ENCODE measurements around the gene TMEM145. TPM values are rescaled to one million over a fixed set of nuclear protein-coding genes. Genes with fewer than 3 reads are reported as not detected.

Gene TMEM145
- total RNA-seq, 4 donors from 2014 or later, result not detected

DNA sequence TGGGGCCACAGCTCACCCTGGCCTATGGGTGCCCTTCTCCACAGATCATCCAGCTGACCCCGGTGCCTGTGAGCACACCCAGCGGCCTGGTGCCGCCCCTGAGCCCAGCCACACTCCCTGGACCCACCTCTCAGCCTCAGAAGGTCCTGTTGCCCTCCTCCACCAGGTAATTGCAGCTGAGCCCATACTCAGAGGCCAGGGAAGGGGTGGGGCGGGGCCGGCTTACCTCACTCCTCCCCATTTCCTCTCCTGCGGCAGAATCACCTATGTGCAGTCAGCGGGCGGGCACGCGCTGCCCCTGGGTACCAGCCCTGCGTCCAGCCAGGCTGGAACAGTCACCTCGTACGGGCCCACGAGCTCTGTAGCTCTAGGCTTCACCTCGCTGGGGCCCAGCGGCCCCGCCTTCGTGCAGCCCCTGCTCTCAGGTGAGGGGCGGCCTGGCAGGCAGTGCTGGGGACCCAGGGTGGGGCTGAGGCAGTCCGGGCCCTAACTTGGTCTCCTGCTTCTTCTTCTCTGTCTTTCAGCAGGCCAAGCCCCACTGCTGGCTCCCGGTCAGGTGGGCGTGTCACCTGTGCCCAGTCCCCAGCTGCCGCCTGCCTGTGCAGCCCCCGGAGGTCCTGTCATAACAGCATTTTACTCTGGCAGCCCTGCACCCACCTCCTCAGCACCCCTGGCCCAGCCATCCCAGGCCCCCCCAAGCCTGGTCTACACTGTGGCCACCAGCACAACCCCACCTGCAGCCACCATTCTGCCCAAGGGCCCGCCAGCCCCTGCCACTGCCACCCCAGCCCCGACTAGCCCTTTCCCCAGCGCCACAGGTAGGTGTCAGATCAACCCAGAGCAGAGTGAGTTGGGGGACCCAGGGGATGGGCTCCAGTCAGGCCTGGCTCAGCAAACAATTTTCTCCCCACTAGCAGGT is 20.8 kb upstream of the TMEM145 start:
- TF ChIP-seq, protein P1, sequence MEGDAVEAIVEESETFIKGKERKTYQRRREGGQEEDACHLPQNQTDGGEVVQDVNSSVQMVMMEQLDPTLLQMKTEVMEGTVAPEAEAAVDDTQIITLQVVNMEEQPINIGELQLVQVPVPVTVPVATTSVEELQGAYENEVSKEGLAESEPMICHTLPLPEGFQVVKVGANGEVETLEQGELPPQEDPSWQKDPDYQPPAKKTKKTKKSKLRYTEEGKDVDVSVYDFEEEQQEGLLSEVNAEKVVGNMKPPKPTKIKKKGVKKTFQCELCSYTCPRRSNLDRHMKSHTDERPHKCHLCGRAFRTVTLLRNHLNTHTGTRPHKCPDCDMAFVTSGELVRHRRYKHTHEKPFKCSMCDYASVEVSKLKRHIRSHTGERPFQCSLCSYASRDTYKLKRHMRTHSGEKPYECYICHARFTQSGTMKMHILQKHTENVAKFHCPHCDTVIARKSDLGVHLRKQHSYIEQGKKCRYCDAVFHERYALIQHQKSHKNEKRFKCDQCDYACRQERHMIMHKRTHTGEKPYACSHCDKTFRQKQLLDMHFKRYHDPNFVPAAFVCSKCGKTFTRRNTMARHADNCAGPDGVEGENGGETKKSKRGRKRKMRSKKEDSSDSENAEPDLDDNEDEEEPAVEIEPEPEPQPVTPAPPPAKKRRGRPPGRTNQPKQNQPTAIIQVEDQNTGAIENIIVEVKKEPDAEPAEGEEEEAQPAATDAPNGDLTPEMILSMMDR (IDR thresholded peaks at IDR 0.05; ENCODE audit: low read depth), result no peak

DNA sequence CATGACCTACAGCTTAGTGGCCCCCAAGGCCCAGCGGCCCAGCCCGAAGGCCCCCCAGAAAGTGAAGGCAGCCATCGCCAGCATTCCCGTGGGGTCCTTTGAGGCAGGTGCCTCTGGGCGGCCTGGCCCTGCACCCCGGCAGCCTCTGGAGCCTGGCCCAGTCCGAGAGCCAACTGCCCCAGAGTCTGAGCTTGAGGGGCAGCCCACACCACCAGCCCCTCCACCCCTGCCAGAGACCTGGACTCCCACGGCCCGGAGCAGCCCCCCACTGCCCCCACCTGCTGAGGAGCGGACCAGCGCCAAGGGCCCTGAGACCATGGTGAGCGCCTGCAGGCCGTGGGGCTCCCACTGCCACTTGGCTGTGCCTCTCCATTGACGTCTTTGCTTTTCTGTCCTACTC is 20.1 kb upstream of the TMEM145 start:
- TF ChIP-seq, protein P1 (IDR thresholded peaks at IDR 0.05; ENCODE audit: low read depth), result no peak

DNA sequence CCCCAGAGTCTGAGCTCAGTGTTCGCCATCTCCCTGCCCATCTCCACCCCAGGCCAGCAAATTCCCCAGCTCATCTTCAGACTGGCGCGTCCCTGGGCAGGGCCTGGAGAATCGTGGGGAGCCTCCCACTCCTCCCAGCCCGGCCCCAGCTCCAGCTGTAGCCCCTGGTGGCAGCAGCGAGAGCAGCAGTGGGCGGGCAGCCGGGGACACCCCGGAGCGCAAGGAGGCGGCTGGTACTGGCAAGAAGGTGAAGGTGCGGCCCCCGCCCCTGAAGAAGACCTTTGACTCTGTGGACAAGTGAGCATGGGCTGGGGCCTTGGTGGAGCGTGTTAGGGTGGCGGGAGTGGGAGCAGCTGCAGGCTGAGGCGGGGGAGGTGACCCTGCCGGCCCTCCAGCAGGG is 19.6 kb upstream of the TMEM145 start:
- TF ChIP-seq, protein P1 (IDR thresholded peaks at IDR 0.05; ENCODE audit: low read depth), result no peak

DNA sequence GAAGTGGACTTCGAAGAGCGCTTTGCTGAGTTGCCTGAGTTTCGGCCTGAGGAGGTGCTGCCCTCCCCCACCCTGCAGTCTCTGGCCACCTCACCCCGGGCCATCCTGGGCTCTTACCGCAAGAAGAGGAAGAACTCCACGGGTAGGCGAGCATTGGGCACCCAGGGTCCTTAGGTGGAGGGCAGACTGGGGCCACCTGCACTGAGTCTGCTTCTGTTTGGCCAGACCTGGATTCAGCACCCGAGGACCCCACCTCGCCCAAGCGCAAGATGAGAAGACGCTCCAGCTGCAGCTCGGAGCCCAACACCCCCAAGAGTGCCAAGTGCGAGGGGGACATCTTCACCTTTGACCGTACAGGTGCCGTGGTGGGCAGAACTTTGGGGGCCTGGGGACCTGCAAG is 19.2 kb upstream of the TMEM145 start:
- TF ChIP-seq, protein P1 (IDR thresholded peaks at IDR 0.05; ENCODE audit: low read depth), result no peak

DNA sequence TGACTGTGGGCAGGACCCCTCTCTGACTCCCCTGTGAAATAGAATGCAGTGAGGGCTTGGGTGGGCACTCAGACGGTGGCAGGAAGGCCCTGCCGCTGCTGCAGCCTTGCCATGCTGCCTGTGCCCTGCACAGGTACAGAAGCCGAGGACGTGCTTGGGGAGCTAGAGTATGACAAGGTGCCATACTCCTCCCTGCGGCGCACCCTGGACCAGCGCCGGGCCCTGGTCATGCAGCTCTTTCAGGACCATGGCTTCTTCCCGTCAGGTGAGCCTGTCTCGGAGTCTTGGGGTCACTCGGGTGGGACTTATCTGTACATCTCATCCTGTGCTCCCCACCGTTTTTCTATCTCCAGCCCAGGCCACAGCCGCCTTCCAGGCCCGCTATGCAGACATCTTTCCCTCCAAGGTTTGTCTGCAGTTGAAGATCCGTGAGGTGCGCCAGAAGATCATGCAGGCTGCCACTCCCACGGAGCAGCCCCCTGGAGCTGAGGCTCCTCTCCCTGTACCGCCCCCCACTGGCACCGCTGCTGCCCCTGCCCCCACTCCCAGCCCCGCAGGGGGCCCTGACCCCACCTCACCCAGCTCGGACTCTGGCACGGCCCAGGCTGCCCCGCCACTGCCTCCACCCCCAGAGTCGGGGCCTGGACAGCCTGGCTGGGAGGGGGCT is 18.5 kb upstream of the TMEM145 start:
- TF ChIP-seq, protein P1 (IDR thresholded peaks at IDR 0.05; ENCODE audit: low read depth), result no peak

DNA sequence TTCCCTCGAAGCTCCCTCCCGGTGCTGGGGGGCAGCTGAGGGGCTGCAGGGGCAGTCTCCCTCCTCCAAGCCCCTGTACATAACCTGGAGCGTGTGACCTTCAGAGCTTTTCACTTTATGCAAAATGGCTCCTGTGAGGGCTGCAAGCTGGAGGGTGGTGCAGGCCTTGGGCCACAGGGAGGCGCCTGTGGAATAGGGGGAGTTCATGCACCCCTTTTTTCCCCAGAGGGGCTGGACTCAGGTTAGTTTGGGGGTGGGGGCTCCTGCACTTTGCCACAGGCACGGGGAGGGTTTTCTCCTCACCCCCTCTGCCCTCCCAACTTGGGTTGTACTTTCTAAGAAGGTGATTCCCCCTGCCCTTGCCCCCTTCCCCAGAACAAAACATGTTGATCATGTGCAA is 17.8 kb upstream of the TMEM145 start:
- TF ChIP-seq, protein P1 (IDR thresholded peaks at IDR 0.05; ENCODE audit: low read depth), result no peak

DNA sequence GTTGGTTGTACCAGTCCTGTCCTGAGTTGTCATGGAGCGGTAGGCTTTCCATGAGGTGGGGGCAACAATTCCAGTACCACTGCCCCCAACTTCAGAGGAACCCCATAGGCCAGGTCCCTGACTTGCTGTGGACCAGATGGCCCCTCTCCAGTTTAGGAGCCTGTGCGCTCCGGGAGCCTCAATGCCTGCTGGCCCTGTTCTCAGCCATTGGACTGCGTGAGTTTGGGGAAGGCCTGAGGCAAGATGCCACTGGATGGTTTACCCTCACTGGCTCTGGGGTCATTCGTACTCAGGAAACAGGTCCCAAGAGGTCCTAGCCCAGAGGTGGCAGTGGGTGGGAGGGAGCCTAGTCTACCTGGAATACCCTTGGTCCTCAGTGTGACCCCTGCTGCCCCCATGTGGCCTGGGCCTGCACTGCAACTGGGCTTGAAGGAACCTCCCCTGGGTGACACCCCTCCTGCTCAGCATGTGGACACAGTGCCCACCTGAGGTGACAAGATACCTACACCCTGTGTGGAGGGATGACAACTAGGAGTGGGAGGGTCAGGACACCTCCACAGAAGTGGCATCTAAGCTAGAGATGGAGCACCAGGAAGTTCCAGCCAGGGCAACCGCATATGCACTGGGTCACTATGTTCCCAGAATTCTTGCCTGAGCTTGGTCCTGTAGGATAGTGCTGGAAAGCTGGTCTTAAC is 17.1 kb upstream of the TMEM145 start:
- TF ChIP-seq, protein P1 (IDR thresholded peaks at IDR 0.05; ENCODE audit: low read depth), result no peak

All from subcutaneous adipose tissue (tissue), 4 donors.